NCI-H1436 (cell line): Measurements from ENCODE around the gene MICA.
A peak's percentile ranks its signal among the peaks of the same experiment; 100 is the strongest.
"Not testable (repeated sequence)": the region's sequence is repeated elsewhere in the genome, so short reads cannot be mapped to it uniquely, and the experiment has no call there.

Experiments
- DNase-seq: peaks from one replicate; lab custom pipeline; 2025; lab: John Stamatoyannopoulos, UW

The MICA gene

GRCh38 chr6:31383149-31383548 lies 20.2 kb upstream of the MICA start:
- no peak for DNase-seq

- DNase-seq: no peak
Measured at GRCh38 chr6:31385041-31385440, 18.4 kb upstream of the MICA start.

- DNase-seq: no peak
Measured at GRCh38 chr6:31386099-31386498, 17.3 kb upstream of the MICA start.

GRCh38 chr6:31386977-31387376 lies 16.4 kb upstream of the MICA start:
- no peak for DNase-seq

GRCh38 chr6:31388916-31389801 lies 14.2 kb upstream of the MICA start:
- DNase-seq: not testable (repeated sequence)

GRCh38 chr6:31389802-31390132 lies 13.6 kb upstream of the MICA start:
- DNase-seq: not testable (repeated sequence)

- DNase-seq: no peak
Measured at GRCh38 chr6:31393932-31394331, 9.5 kb upstream of the MICA start.

- no peak for DNase-seq
Measured at GRCh38 chr6:31394381-31394780, 9.0 kb upstream of the MICA start.

- no peak for DNase-seq
Measured at GRCh38 chr6:31395832-31396231, 7.6 kb upstream of the MICA start.

- peak; percentile 54 for DNase-seq
Measured at GRCh38 chr6:31396422-31397152, 6.8 kb upstream of the MICA start.

GRCh38 chr6:31397153-31397499 lies 6.3 kb upstream of the MICA start:
- DNase-seq: not testable (repeated sequence)

- DNase-seq: no peak
Measured at GRCh38 chr6:31397901-31398525, 5.4 kb upstream of the MICA start.

GRCh38 chr6:31399589-31400466 lies 3.6 kb upstream of the MICA start:
- no peak for DNase-seq

GRCh38 chr6:31400467-31401289 lies 2.7 kb upstream of the MICA start:
- DNase-seq: no peak

GRCh38 chr6:31401403-31401802 lies 2.0 kb upstream of the MICA start:
- DNase-seq: no peak

GRCh38 chr6:31402324-31403282 lies 792 bp upstream of the MICA start:
- no peak for DNase-seq

- DNase-seq: not testable (repeated sequence)
Measured at GRCh38 chr6:31404061-31404364, 618 bp downstream of the MICA start.

- DNase-seq: no peak
Measured at GRCh38 chr6:31405996-31406395, 2.6 kb downstream of the MICA start.

GRCh38 chr6:31407699-31408098 lies 4.3 kb downstream of the MICA start:
- DNase-seq: no peak

GRCh38 chr6:31412506-31412905 lies 9.1 kb downstream of the MICA start:
- DNase-seq: no peak
